Fibroblast of lung (primary cell): Measurements from ENCODE around the gene KIAA1671. TPM values are rescaled to one million over a fixed set of nuclear protein-coding genes. Genes with fewer than 3 reads are reported as not detected.
A peak's percentile ranks its signal among the peaks of the same experiment; 100 is the strongest.

Experiments
- DNase-seq, 2 donors: peaks; one replicate each; pipeline versions ENCODE4 v3.0.0 to v3.0.0-alpha.2; 2010; ENCODE audit warnings: low read depth in 2 of 2
- H2AFZ ChIP-seq: 2 replicates; pipeline ENCODE4 v1.5.1; 2012; ENCODE audit warnings: low read length, control low read depth, inconsistent platforms
- H3K27ac ChIP-seq: 2 replicates; pipeline ENCODE4 v1.5.1; 2011; ENCODE audit warnings: low read length, control low read depth; ENCODE audit not compliant: insufficient read depth
- H3K27me3 ChIP-seq: 2 replicates; pipeline ENCODE4 v1.5.1; 2011; ENCODE audit warnings: mild to moderate bottlenecking, low read length; ENCODE audit not compliant: control insufficient read depth, insufficient read depth
- H3K36me3 ChIP-seq: 2 replicates; pipeline ENCODE4 v1.5.1; 2011; ENCODE audit warnings: low read length; ENCODE audit not compliant: control insufficient read depth, insufficient read depth
- H3K4me1 ChIP-seq: 2 replicates; pipeline ENCODE4 v1.5.1; 2011; ENCODE audit warnings: low read length; ENCODE audit not compliant: control insufficient read depth, insufficient read depth; ENCODE audit errors: extremely low read depth
- H3K4me2 ChIP-seq: 2 replicates; pipeline ENCODE4 v1.5.1; 2011; ENCODE audit warnings: low read length, control low read depth; ENCODE audit not compliant: insufficient read depth; ENCODE audit errors: extremely low read depth
- H3K4me3 ChIP-seq, 4 experiments: fragments of 200-600 bp in 1 of 4; sonication (generic) in 1 of 4; replicated peaks in 1 of 4; 2 replicates each; pipeline ENCODE4 v1.5.1; 2011 to 2016; ENCODE audit warnings: low read length in 4 of 4, low read depth in 3 of 4, mild to moderate bottlenecking in 3 of 4, control low read depth in 2 of 4, inconsistent platforms in 1 of 4, mixed read lengths in 1 of 4; ENCODE audit not compliant: insufficient read depth in 1 of 4; ENCODE audit errors: control extremely low read depth in 1 of 4
- H3K79me2 ChIP-seq: 2 replicates; pipeline ENCODE4 v1.5.1; 2012; ENCODE audit warnings: mild to moderate bottlenecking, low read length, inconsistent platforms; ENCODE audit not compliant: control insufficient read depth, insufficient read depth
- H3K9ac ChIP-seq: 2 replicates; pipeline ENCODE4 v1.5.1; 2011; ENCODE audit warnings: mild to moderate bottlenecking, low read length, control low read depth; ENCODE audit not compliant: insufficient read depth
- H3K9me3 ChIP-seq: 2 replicates; pipeline ENCODE4 v1.5.1; 2012; ENCODE audit warnings: low read depth, low read length; ENCODE audit not compliant: control insufficient read depth, insufficient read depth
- H4K20me1 ChIP-seq: 2 replicates; pipeline ENCODE4 v1.5.1; 2011; ENCODE audit warnings: low read length; ENCODE audit not compliant: control insufficient read depth, insufficient read depth; ENCODE audit errors: extremely low read depth
- EZH2 ChIP-seq: IDR thresholded peaks from 2 replicates; pipeline ENCODE4 v1.5.1; 2012; ENCODE audit warnings: low read length, control low read depth, mild to moderate bottlenecking; ENCODE audit errors: missing control alignments
- polyA plus RNA-seq, 2 donors: library from polyadenylated mRNA; depleted of rRNA in 1 of 2; stranded (reverse) in 1 of 2; unstranded in 1 of 2; fragments of >200 nt; gene quantifications; 2 replicates each; pipeline ENCODE4 v1.2.1, GENCODE V29; 2011 to 2012; ENCODE audit warnings: missing spikeins in 1 of 2
- total RNA-seq: library from RNA; depleted of rRNA; stranded (reverse); fragments of >200 nt; gene quantifications from 2 replicates; pipeline ENCODE4 v1.2.1, GENCODE V29; 2014
- TF ChIP-seq, protein P1 (sequence below), 2 donors: IDR thresholded peaks in 1 of 2; conservative IDR thresholded peaks in 1 of 2; 1 replicate in 1 of 2; 2 replicates in 1 of 2; pipeline ENCODE4 v1.5.1; 2011 to 2012; ENCODE audit warnings: low read length in 2 of 2, control low read depth in 1 of 2, inconsistent platforms in 1 of 2, low read depth in 1 of 2, mild to moderate bottlenecking in 1 of 2

The KIAA1671 gene
- total and polyA plus RNA-seq, 2 donors (not counting 1 experiment from before 2014, with no cell fraction given) = 0.34 to 1.3 TPM

DNA sequence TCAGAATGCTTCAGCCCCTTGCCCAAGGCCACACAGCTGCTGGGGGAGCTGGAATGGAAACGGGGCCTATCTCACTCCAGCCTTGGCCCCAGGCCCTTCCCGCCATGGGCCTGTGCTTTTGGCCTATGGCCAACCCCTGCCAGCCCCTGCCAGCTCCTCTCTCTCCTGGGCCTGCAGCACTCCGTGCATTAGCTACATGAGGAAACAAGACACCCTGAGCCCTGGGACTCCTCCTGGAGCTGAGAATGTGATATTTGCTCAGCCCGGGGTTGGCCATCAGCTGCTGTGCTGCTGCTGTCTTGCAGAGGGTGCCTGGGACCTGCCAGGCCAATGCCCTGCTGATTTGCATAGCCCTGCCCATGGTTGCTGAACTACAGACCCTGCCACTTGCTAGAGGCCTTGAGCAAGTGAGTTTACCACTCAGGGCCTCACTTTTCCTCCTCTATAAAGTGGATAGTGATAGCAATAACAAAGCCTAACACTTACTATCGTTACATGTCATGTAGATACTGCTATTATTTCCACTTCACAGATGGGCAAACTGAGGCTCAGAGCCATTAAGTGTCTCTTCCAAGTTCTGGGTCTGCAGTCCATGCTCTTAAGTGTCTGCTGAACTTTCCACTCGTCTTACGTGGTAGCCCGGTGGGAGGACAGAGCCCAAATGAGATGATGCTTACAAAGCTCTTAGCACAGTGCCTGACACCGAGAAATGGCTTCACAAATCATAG is 99.6 kb downstream of the KIAA1671 start:
- TF ChIP-seq, protein P1, sequence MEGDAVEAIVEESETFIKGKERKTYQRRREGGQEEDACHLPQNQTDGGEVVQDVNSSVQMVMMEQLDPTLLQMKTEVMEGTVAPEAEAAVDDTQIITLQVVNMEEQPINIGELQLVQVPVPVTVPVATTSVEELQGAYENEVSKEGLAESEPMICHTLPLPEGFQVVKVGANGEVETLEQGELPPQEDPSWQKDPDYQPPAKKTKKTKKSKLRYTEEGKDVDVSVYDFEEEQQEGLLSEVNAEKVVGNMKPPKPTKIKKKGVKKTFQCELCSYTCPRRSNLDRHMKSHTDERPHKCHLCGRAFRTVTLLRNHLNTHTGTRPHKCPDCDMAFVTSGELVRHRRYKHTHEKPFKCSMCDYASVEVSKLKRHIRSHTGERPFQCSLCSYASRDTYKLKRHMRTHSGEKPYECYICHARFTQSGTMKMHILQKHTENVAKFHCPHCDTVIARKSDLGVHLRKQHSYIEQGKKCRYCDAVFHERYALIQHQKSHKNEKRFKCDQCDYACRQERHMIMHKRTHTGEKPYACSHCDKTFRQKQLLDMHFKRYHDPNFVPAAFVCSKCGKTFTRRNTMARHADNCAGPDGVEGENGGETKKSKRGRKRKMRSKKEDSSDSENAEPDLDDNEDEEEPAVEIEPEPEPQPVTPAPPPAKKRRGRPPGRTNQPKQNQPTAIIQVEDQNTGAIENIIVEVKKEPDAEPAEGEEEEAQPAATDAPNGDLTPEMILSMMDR (conservative IDR thresholded peaks at IDR 0.05 in 1 of 2, IDR thresholded peaks at IDR 0.05 in 1 of 2; ENCODE audit: low read depth in 1 of 2, low read length in 2 of 2) = no peak
- no peak for TF ChIP-seq EZH2
- Histone ChIP-seq H3K4me3 (no peak overlapping the region), H3K9ac (no peak overlapping the region), H3K9me3 (no peaks in the 10 kb centered on the region), H3K4me2 (no peak overlapping the region), H3K36me3 (no peaks in the 10 kb centered on the region), H2AFZ (no peak overlapping the region), H3K27ac (no peak overlapping the region), H4K20me1 (no peaks in the 10 kb centered on the region), H3K79me2 (no peaks in the 10 kb centered on the region), H3K27me3 (no peaks in the 10 kb centered on the region), H3K4me1 (no peaks in the 10 kb centered on the region)
- no peak for DNase-seq

DNA sequence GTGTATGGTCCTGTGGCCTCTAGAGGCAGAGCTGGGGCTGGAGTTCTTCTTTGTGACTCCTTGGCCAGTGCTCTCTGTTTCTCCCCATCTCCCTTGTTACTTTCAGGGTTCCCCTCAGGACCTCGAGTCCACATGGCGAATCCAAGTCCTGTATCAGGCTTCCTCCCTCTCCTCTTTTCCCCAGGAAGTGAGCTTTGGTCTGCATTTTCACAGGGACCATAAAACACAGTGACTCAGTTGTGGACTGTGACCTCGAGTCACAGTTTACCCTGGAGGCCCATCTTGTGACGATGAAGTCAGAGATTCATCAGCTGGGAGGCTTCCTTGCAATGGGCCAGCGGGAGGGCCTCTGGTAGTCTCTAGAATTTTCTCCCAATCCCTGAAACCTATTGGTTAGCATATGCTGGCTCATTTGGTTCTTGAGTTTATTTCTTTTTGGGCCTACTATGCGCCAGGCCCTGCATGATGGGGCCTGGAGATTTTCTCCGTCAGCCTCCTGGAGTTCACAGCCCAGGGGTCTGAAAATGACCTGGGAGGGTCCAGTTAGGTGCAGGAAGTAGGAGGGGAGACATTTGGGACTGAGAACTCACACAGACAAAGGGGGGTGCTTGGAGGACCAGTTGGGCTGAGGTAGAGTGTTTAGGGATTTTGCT is 100.8 kb downstream of the KIAA1671 start:
- no peak overlapping the region for H3K4me2 ChIP-seq
- no peaks in the 10 kb centered on the region for H3K27me3 ChIP-seq
- no peak for DNase-seq
- H3K36me3 ChIP-seq = no peaks in the 10 kb centered on the region
- TF ChIP-seq EZH2 = no peak
- TF ChIP-seq, protein P1 (conservative IDR thresholded peaks at IDR 0.05 in 1 of 2, IDR thresholded peaks at IDR 0.05 in 1 of 2; ENCODE audit: low read depth in 1 of 2, low read length in 2 of 2) = no peak
- no peaks in the 10 kb centered on the region for H3K4me1 ChIP-seq
- H3K9me3 ChIP-seq = no peaks in the 10 kb centered on the region
- H3K79me2 ChIP-seq = no peaks in the 10 kb centered on the region
- no peak overlapping the region for H3K9ac ChIP-seq
- H4K20me1 ChIP-seq = no peaks in the 10 kb centered on the region
- no peak overlapping the region for H2AFZ ChIP-seq
- H3K27ac ChIP-seq = no peak overlapping the region
- no peak overlapping the region for H3K4me3 ChIP-seq

DNA sequence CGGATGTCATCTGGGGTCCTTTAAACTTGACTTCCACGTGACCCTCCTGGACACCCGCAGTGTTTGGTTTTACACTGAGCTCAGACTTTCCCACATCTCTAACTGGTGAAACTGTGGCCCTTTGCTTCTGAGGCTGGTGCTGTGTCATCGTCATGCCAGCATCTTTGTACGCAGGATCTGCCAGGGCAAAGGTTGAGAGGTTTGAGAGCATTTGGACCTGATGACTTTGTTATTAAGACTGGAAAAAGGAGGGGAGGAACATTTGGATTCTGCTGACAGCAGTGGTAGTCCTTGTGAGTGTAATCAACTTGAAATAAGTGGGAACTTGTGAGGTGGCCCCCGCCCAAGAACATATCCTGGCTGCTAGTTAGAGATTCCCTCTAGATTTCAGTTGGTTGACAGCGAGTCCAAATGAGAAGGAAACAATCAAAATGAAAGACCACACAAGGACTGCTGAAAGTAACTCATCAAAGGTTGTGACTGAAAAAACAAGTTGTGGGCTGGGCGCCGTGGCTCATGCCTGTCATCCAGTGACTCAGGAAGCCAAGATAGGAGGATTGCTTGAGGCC is 102.5 kb downstream of the KIAA1671 start:
- Histone ChIP-seq H3K36me3 (no peaks in the 10 kb centered on the region), H4K20me1 (no peaks in the 10 kb centered on the region), H3K79me2 (no peaks in the 10 kb centered on the region), H3K27ac (no peak overlapping the region), H3K9me3 (no peaks in the 10 kb centered on the region), H3K4me3 (no peak overlapping the region), H3K9ac (no peak overlapping the region), H3K4me1 (no peaks in the 10 kb centered on the region), H2AFZ (no peak overlapping the region), H3K27me3 (no peaks in the 10 kb centered on the region), H3K4me2 (no peak overlapping the region)
- peak in 1 of 2 donors; percentile 13 for DNase-seq
- no peak for TF ChIP-seq EZH2
- TF ChIP-seq, protein P1 (conservative IDR thresholded peaks at IDR 0.05 in 1 of 2, IDR thresholded peaks at IDR 0.05 in 1 of 2; ENCODE audit: low read depth in 1 of 2, low read length in 2 of 2) = no peak
